ENCODE results near the gene RTTN. TPM values are rescaled to one million over a fixed set of nuclear protein-coding genes. Genes with fewer than 3 reads are reported as not detected.
"Not testable (repeated sequence)": the region's sequence is repeated elsewhere in the genome, so short reads cannot be mapped to it uniquely, and the experiment has no call there.

Gene RTTN
- total and polyA plus RNA-seq, 2 of the 13 experiments (the other 11 are each of a cell fraction or from before 2014, with no cell fraction given) = 5.4 to 18.7 TPM

DNA sequence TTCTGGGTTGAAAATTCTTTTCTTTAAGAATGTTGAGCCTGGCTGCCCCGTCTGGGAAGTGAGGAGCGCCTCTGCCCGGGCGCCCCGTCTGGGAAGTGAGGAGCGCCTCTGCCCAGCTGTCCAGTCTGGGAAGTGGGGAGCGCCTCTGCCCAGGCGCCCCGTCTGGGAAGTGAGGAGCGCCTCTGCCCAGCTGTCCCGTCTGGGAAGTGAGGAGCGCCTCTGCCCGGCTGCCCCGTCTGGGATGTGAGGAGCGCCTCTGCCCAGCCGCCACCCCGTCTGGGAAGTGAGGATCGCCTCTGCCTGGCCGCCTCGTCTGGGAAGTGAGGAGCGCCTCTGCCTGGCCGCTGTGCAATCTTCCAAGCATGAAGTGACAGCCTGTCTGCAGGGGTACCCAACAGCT, 102.6 kb downstream of the RTTN start:
- H4K20me1 ChIP-seq (ENCODE audit: insufficient read depth, low read length); BruUV-seq (replicated peaks); H3K79me2 ChIP-seq (ENCODE audit: insufficient read depth, low read length); H2AFZ ChIP-seq (ENCODE audit: low read length); H3K9ac ChIP-seq (ENCODE audit: insufficient read depth, low read depth, low read length); H3K27me3 ChIP-seq (ENCODE audit: control insufficient read depth in 1 of 2, insufficient read depth in 2 of 2, low read length in 2 of 2); POLR2A ChIA-PET; in situ Hi-C loops (cut with HindIII; ENCODE audit: extremely low pct_ligation_motif_present, low pct_unique_long_range_greater_than_20kb); ATAC-seq; FAIRE-seq; H3K9me3 ChIP-seq (ENCODE audit: low read length); intact Hi-C loops (cut with micrococcal nuclease; ENCODE audit: unreplicated experiment); DNase-seq (ENCODE audit: low spot score); H3K4me2 ChIP-seq (ENCODE audit: low read depth, low read length); H3K4me1 ChIP-seq (ENCODE audit: insufficient read depth, low read length); H3K4me3 ChIP-seq (replicated peaks in 1 of 3; ENCODE audit: insufficient read depth in 1 of 3, low read depth in 2 of 3, low read length in 3 of 3); H3K27ac ChIP-seq (ENCODE audit: extremely low read length, insufficient read depth, low read length); CTCF ChIA-PET (ENCODE audit: low intra/inter-chr PET ratio, low total read pairs): not testable (repeated sequence)
- peaks cover 2 to 14% of the 10 kb centered on the region in 2 experiments; a peak in 2 of 5 replicates for H3K36me3 ChIP-seq (replicated peaks in 1 of 2; ENCODE audit: control insufficient read depth in 1 of 2, insufficient read depth in 2 of 2, low read length in 2 of 2)
- 91% methylated on average over 18 of the region's 22 CpGs for WGBS (ENCODE audit: low lambda C conversion rate)

DNA sequence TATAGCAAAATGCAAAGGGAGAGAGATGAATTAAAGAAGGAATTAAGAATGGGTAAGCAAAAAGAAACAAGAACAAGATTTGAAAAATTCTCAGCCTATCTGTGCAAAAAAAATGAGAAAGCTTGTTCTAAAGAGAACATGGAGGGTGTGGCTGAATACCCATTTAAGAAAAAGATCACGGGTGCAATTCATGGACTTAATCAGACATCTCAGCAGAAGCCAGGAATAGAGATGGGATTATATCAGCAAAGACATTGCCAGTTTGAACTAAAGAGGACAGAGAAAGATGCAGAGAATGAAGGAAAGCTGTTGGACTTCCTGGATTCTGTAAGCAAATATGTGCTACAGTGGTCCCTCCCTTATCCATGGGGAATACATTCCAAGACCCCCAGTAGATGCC, 115.6 kb downstream of the RTTN start:
- intact Hi-C loops (cut with micrococcal nuclease; ENCODE audit: unreplicated experiment) = loop anchor here (5.0 kb wide), 2 partner anchors 453 to 1163 kb away; no protein-coding TSS in a partner anchor
- in situ Hi-C loops (cut with HindIII; ENCODE audit: extremely low pct_ligation_motif_present, low pct_unique_long_range_greater_than_20kb) = loop anchor here (10.0 kb wide), 1 partner anchor 1245 kb away; no protein-coding TSS in a partner anchor
- Histone ChIP-seq H3K9me3 (ENCODE audit: low read length) (no peaks in the 10 kb centered on the region), H3K9ac (ENCODE audit: insufficient read depth, low read depth, low read length) (no peak overlapping the region), H3K4me3 (replicated peaks in 1 of 3; ENCODE audit: insufficient read depth in 1 of 3, low read depth in 2 of 3, low read length in 3 of 3) (no peak overlapping the region), H4K20me1 (ENCODE audit: insufficient read depth, low read length) (no peaks in the 10 kb centered on the region), H3K4me1 (ENCODE audit: insufficient read depth, low read length) (peaks cover 10% of the 10 kb centered on the region), H3K27me3 (ENCODE audit: control insufficient read depth in 1 of 2, insufficient read depth in 2 of 2, low read length in 2 of 2) (no peaks in the 10 kb centered on the region), H3K27ac (ENCODE audit: extremely low read length, insufficient read depth, low read length) (no peak overlapping the region), H3K79me2 (ENCODE audit: insufficient read depth, low read length) (no peaks in the 10 kb centered on the region), H3K4me2 (ENCODE audit: low read depth, low read length) (no peak overlapping the region), H2AFZ (ENCODE audit: low read length) (no peak overlapping the region), H3K36me3 (replicated peaks in 1 of 2; ENCODE audit: control insufficient read depth in 1 of 2, insufficient read depth in 2 of 2, low read length in 2 of 2) (peaks cover 2 to 8% of the 10 kb centered on the region in 2 experiments; a peak in 2 of 5 replicates)
- ChIA-PET POLR2A (no interaction called here), CTCF (ENCODE audit: low intra/inter-chr PET ratio, low total read pairs) (no interaction called here)
- ATAC-seq = no peak
- 95% methylated on average over 1 of the region's 1 CpG for WGBS (ENCODE audit: low lambda C conversion rate)
- no TSS peak for BruUV-seq (replicated peaks)
- no peak for FAIRE-seq
- no peak for DNase-seq (ENCODE audit: low spot score)
- no peak for TF ChIP-seq ZNF251 (CRISPR knock-in tag; IDR thresholded peaks at IDR 0.05)
- no peak for TF ChIP-seq ZNF800 (CRISPR knock-in tag; IDR thresholded peaks at IDR 0.05)
- TF ChIP-seq, protein P1, sequence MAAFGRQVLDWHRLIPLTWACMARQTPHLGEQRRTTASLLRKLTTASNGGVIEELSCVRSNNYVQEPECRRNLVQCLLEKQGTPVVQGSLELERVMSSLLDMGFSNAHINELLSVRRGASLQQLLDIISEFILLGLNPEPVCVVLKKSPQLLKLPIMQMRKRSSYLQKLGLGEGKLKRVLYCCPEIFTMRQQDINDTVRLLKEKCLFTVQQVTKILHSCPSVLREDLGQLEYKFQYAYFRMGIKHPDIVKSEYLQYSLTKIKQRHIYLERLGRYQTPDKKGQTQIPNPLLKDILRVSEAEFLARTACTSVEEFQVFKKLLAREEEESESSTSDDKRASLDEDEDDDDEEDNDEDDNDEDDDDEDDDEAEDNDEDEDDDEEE (CRISPR knock-in tag; IDR thresholded peaks at IDR 0.05) = no peak
- no peak for TF ChIP-seq TSC22D2 (CRISPR knock-in tag; IDR thresholded peaks at IDR 0.05; ENCODE audit: borderline replicate concordance)
- no peak for TF ChIP-seq ZNF816 (CRISPR knock-in tag; IDR thresholded peaks at IDR 0.05; ENCODE audit: borderline replicate concordance)
- TF ChIP-seq PHF5A (CRISPR knock-in tag; IDR thresholded peaks at IDR 0.05; ENCODE audit: low read depth, unreplicated experiment) = no peak
- no peak for TF ChIP-seq ELF3 (CRISPR knock-in tag; IDR thresholded peaks at IDR 0.05)
- TF ChIP-seq, protein P2, sequence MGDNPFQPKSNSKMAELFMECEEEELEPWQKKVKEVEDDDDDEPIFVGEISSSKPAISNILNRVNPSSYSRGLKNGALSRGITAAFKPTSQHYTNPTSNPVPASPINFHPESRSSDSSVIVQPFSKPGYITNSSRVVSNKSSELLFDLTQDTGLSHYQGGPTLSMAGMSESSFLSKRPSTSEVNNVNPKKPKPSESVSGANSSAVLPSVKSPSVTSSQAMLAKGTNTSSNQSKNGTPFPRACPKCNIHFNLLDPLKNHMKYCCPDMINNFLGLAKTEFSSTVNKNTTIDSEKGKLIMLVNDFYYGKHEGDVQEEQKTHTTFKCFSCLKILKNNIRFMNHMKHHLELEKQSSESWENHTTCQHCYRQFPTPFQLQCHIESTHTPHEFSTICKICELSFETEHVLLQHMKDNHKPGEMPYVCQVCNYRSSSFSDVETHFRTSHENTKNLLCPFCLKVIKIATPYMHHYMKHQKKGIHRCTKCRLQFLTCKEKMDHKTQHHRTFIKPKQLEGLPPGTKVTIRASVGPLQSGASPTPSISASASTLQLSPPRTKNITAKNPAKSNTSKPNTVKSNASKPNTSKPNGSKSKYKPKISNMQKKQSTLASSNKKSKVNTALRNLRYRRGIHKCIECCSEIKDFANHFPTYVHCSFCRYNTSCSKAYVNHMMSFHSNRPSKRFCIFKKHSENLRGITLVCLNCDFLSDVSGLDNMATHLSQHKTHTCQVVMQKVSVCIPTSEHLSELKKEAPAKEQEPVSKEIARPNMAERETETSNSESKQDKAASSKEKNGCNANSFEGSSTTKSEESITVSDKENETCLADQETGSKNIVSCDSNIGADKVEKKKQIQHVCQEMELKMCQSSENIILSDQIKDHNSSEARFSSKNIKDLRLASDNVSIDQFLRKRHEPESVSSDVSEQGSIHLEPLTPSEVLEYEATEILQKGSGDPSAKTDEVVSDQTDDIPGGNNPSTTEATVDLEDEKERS (CRISPR knock-in tag; IDR thresholded peaks at IDR 0.05) = no peak
- TF ChIP-seq ZNF746 (CRISPR knock-in tag; IDR thresholded peaks at IDR 0.05) = no peak
- no peak for TF ChIP-seq FOXP4 (CRISPR knock-in tag; IDR thresholded peaks at IDR 0.05)
